Adrenal gland (tissue), 12 donors: Measurements from ENCODE around the gene HECTD1. TPM values are rescaled to one million over a fixed set of nuclear protein-coding genes. Genes with fewer than 3 reads are reported as not detected.

Experiments used
- DNase-seq, 7 donors: peaks; one replicate each; pipeline ENCODE4 v3.0.0-alpha.2; 2019 to 2020
- H3K27ac ChIP-seq, 5 donors: fragments of 200-600 bp; sonication (generic) in 4 of 5; 1 replicate in 3 of 5; 2 replicates in 2 of 5; pipeline versions ENCODE4 v1.5.1 to v1.8.0; 2016 to 2020; ENCODE audit warnings: mild to moderate bottlenecking in 1 of 5
- H3K27me3 ChIP-seq: fragments of 200-600 bp; 2 replicates; pipeline ENCODE4 v1.8.0; 2021
- H3K36me3 ChIP-seq, 2 donors: fragments of 200-600 bp; replicated peaks in 1 of 2; 1 replicate in 1 of 2; 2 replicates in 1 of 2; pipeline versions ENCODE4 v1.5.1 to v1.8.0; 2018 to 2022
- H3K4me1 ChIP-seq, 2 donors: fragments of 200-600 bp; replicated peaks in 1 of 2; 1 replicate in 1 of 2; 2 replicates in 1 of 2; pipeline versions ENCODE4 v1.5.1 to v1.8.0; 2018 to 2021
- H3K4me3 ChIP-seq, 4 donors: fragments of 200-600 bp; sonication (generic) in 3 of 4; one replicate each; pipeline ENCODE4 v1.5.1; 2016 to 2018
- H3K9me3 ChIP-seq, 3 donors: fragments of 200-600 bp; sonication (generic) in 1 of 3; replicated peaks in 1 of 3; 1 replicate in 2 of 3; 2 replicates in 1 of 3; pipeline versions ENCODE4 v1.5.1 to v1.8.0; 2016 to 2021
- CTCF ChIP-seq, 6 experiments: fragments of 450-650 bp in 4 of 6; fragments of 200-600 bp in 2 of 6; sonication (generic) in 1 of 6; IDR thresholded peaks; 1 replicate in 5 of 6; 2 replicates in 1 of 6; pipeline versions ENCODE4 v1.5.1 to v1.8.0; 2016 to 2021; ENCODE audit warnings: antibody characterized with exemption in 6 of 6, mild to moderate bottlenecking in 2 of 6, moderate library complexity in 1 of 6
- POLR2A ChIP-seq, 2 donors: fragments of 450-650 bp; IDR thresholded peaks; one replicate each; pipeline ENCODE4 v1.6.1; 2017; ENCODE audit warnings: antibody characterized with exemption in 2 of 2, mild to moderate bottlenecking in 2 of 2, moderate library complexity in 1 of 2
- WGBS, 4 donors: extraction: QIAGEN DNeasy Blood & Tissue Kit in 2 of 4; methylation state at CpG; one replicate each; pipeline versions ENCODE4 v1.1.5 to v1.1.7; 2013 to 2017; 5-methylcytosine and 5-hydroxymethylcytosine counted together
- intact Hi-C, 2 donors: fragments of 100-400 bp; cut with DNase I; formaldehyde crosslinking; loops; one replicate each; pipeline versions ENCODE4 v1.14.1 to v1.15.0; 2022 to 2023
- polyA plus RNA-seq, 3 donors: library from polyadenylated mRNA; stranded (reverse); fragments of 200-250 nt in 2 of 3; fragments of 350-450 nt in 1 of 3; fragmentation: Illumina TruSeq in 1 of 3; extraction: RNeasy Lipid Tissue Mini Kit (QIAGEN cat#74804) in 1 of 3; gene quantifications; one replicate each; pipeline ENCODE4 v1.2.3, GENCODE V29; 2013 to 2014
- total RNA-seq, 9 donors: library from RNA; depleted of rRNA in 4 of 9; stranded (reverse); fragments of >200 nt in 4 of 9; fragments of 120-200 nt in 1 of 9; fragmentation: NEBNext Ultra II Directional in 1 of 9; extraction: Animal tissue kit (Norgen Biotek cat#: 25700) in 1 of 9; gene quantifications; one replicate each; pipeline versions ENCODE4 v1.1.0 to v1.2.4, GENCODE V29; 2013 to 2023
- donor health status: healthy with polysubstance abuse.
- donor health status: Bipolar disorder and iron deficiency.
- donor health status: DM: yes; HTN: yes; CAD: no.
- donor health status: DM: no; HTN: no; CAD: no.
- donor health status: DM: no; HTN: no; CAD: no.
- donor health status: DM: yes; HTN: yes; CAD: no.

HECTD1 gene
- total and polyA plus RNA-seq, 12 donors: 77.1 to 309 (median 185) TPM

- H3K9me3 ChIP-seq: no peaks in the 10 kb centered on the region
- WGBS, 4 donors: 82 to 86% (median 84%) methylated on average over 12 of the region's 12 CpGs
- intact Hi-C loops: no loop called here
- H3K4me3 ChIP-seq: no peak overlapping the region
- H3K4me1 ChIP-seq: no peaks in the 10 kb centered on the region
- no peak overlapping the region for H3K27ac ChIP-seq
- DNase-seq: no peak
- TF ChIP-seq CTCF (IDR thresholded peaks at IDR 0.05) (no peak), POLR2A (IDR thresholded peaks at IDR 0.05) (no peak)
- H3K27me3 ChIP-seq: no peaks in the 10 kb centered on the region
- H3K36me3 ChIP-seq: peaks cover 0 to 77% of the 10 kb centered on the region in 2 donors
Observed at GRCh38 chr14:31154956-31155355, 52.6 kb downstream of the HECTD1 start.

GRCh38 chr14:31142455-31143087, 65.0 kb downstream of the HECTD1 start:
- no peak overlapping the region for H3K27ac ChIP-seq
- DNase-seq: no peak
- H3K9me3 ChIP-seq: no peaks in the 10 kb centered on the region
- intact Hi-C loops: no loop called here
- no peak overlapping the region for H3K4me3 ChIP-seq
- no peaks in the 10 kb centered on the region for H3K4me1 ChIP-seq
- H3K36me3 ChIP-seq: peaks cover 0 to 95% of the 10 kb centered on the region in 2 donors
- TF ChIP-seq CTCF (IDR thresholded peaks at IDR 0.05) (no peak), POLR2A (IDR thresholded peaks at IDR 0.05) (no peak)
- 94 to 96% (median 95%) methylated on average over 8 to 11 of the region's 11 CpGs for WGBS, 4 donors
- no peaks in the 10 kb centered on the region for H3K27me3 ChIP-seq

GRCh38 chr14:31139301-31139847, 68.2 kb downstream of the HECTD1 start:
- no peaks in the 10 kb centered on the region for H3K27me3 ChIP-seq
- H3K27ac ChIP-seq: no peak overlapping the region
- no peaks in the 10 kb centered on the region for H3K9me3 ChIP-seq
- no peaks in the 10 kb centered on the region for H3K4me1 ChIP-seq
- TF ChIP-seq POLR2A (IDR thresholded peaks at IDR 0.05) (no peak), CTCF (IDR thresholded peaks at IDR 0.05) (no peak)
- no peak overlapping the region for H3K4me3 ChIP-seq
- intact Hi-C loops: no loop called here
- DNase-seq: no peak
- 97 to 99% (median 99%) methylated on average over 4 of the region's 4 CpGs for WGBS, 4 donors
- peaks cover 0 to 97% of the 10 kb centered on the region in 2 donors for H3K36me3 ChIP-seq

GRCh38 chr14:31138301-31138700, 69.3 kb downstream of the HECTD1 start:
- WGBS, 4 donors: 41 to 58% (median 53%) methylated on average over 2 of the region's 2 CpGs
- DNase-seq: no peak
- Histone ChIP-seq H3K27me3 (no peaks in the 10 kb centered on the region), H3K9me3 (no peaks in the 10 kb centered on the region), H3K36me3 (peaks cover 0 to 96% of the 10 kb centered on the region in 2 donors), H3K27ac (peak overlapping the region in 1 of 5 donors; percentile 7), H3K4me3 (no peak overlapping the region), H3K4me1 (no peaks in the 10 kb centered on the region)
- intact Hi-C loops: no loop called here
- no peak for TF ChIP-seq POLR2A (IDR thresholded peaks at IDR 0.05)
- no peak for TF ChIP-seq CTCF (IDR thresholded peaks at IDR 0.05)
